Left kidney (tissue), 2 donors: ENCODE measurements around the gene SNAPC2. TPM values are rescaled to one million over a fixed set of nuclear protein-coding genes. Genes with fewer than 3 reads are reported as not detected.
A peak's percentile ranks its signal among the peaks of the same experiment; 100 is the strongest.
"Not testable (repeated sequence)": the region's sequence is repeated elsewhere in the genome, so short reads cannot be mapped to it uniquely, and the experiment has no call there.

ENCODE experiments used
- DNase-seq: peaks from one replicate; pipeline ENCODE4 v3.0.0-alpha.2; 2013
- polyA plus RNA-seq: library from polyadenylated mRNA; unstranded; fragments of 120-200 nt; gene quantifications from one replicate; pipeline ENCODE4 v1.2.1, GENCODE V29; 2013; ENCODE audit not compliant: insufficient read length

The SNAPC2 gene
- polyA plus RNA-seq, 1 donor, result 12.6 TPM

GRCh38 chr19:7932276-7932929 lies 12.3 kb downstream of the SNAPC2 start:
- no peak for DNase-seq

- no peak for DNase-seq
Observed at GRCh38 chr19:7932930-7933300, 12.8 kb downstream of the SNAPC2 start.

GRCh38 chr19:7933411-7933810 lies 13.3 kb downstream of the SNAPC2 start:
- DNase-seq, result no peak

- no peak for DNase-seq
Observed at GRCh38 chr19:7933828-7934725, 13.9 kb downstream of the SNAPC2 start.

GRCh38 chr19:7934766-7935165 lies 14.6 kb downstream of the SNAPC2 start:
- DNase-seq, result no peak

GRCh38 chr19:7940841-7941240 lies 20.7 kb downstream of the SNAPC2 start:
- no peak for DNase-seq

GRCh38 chr19:7941895-7942596 lies 21.9 kb downstream of the SNAPC2 start:
- DNase-seq, result no peak

- no peak for DNase-seq
Observed at GRCh38 chr19:7942981-7943443, 22.9 kb downstream of the SNAPC2 start.

- peak; percentile 99 for DNase-seq
Observed at GRCh38 chr19:7943444-7944176, 23.5 kb downstream of the SNAPC2 start, which contains the start of gene TIMM44. TIMM44 (minus strand) TSS chr19:7943666; CDS start chr19:7943651, 15 bp downstream.

GRCh38 chr19:7944177-7944761 lies 24.1 kb downstream of the SNAPC2 start:
- DNase-seq, result peak; percentile 94

- DNase-seq, result no peak
Observed at GRCh38 chr19:7947939-7948338, 27.8 kb downstream of the SNAPC2 start.

- no peak for DNase-seq
Observed at GRCh38 chr19:7953060-7953459, 32.9 kb downstream of the SNAPC2 start.

- DNase-seq, result no peak
Observed at GRCh38 chr19:7953576-7953975, 33.4 kb downstream of the SNAPC2 start.

- DNase-seq, result no peak
Observed at GRCh38 chr19:7955696-7956095, 35.6 kb downstream of the SNAPC2 start.

GRCh38 chr19:7959211-7959610 lies 39.1 kb downstream of the SNAPC2 start:
- no peak for DNase-seq

GRCh38 chr19:7961082-7961481 lies 40.9 kb downstream of the SNAPC2 start:
- DNase-seq, result not testable (repeated sequence)

GRCh38 chr19:7961920-7962626 lies 41.9 kb downstream of the SNAPC2 start:
- DNase-seq, result no peak

- no peak for DNase-seq
Observed at GRCh38 chr19:7962644-7963268, 42.6 kb downstream of the SNAPC2 start.

GRCh38 chr19:7963566-7963965 lies 43.4 kb downstream of the SNAPC2 start:
- no peak for DNase-seq

- DNase-seq, result no peak
Observed at GRCh38 chr19:7965259-7965841, 45.2 kb downstream of the SNAPC2 start.
